HG03196 (cell line): Measurements from ENCODE around the gene SIL1.
"Not testable (repeated sequence)": the region's sequence is repeated elsewhere in the genome, so short reads cannot be mapped to it uniquely, and the experiment has no call there.

ENCODE experiments used
- ATAC-seq: cut with Tn5 transposase; IDR thresholded peaks from one replicate; pipeline ENCODE4 v1.9.1; 2021; ENCODE audit not compliant: unreplicated experiment

Gene SIL1

GRCh38 chr5:139076111-139076510 lies 122.1 kb downstream of the SIL1 start:
- no peak for ATAC-seq

- no peak for ATAC-seq
These were observed 122.8 kb downstream of the SIL1 start for GRCh38 chr5:139075066-139076050.

- not testable (repeated sequence) for ATAC-seq
These were observed 124.2 kb downstream of the SIL1 start for GRCh38 chr5:139073956-139074355.

- no peak for ATAC-seq
These were observed 129.5 kb downstream of the SIL1 start for GRCh38 chr5:139068494-139069151.

- ATAC-seq, result no peak
These were observed 130.1 kb downstream of the SIL1 start for GRCh38 chr5:139068060-139068459.

GRCh38 chr5:139065306-139065705 lies 132.9 kb downstream of the SIL1 start:
- no peak for ATAC-seq

- no peak for ATAC-seq
These were observed 133.6 kb downstream of the SIL1 start for GRCh38 chr5:139064613-139065012.

- no peak for ATAC-seq
These were observed 134.5 kb downstream of the SIL1 start for GRCh38 chr5:139063664-139064054.

GRCh38 chr5:139062910-139063663 lies 135.1 kb downstream of the SIL1 start:
- ATAC-seq, result no peak

GRCh38 chr5:139061856-139062255 lies 136.3 kb downstream of the SIL1 start:
- ATAC-seq, result no peak

GRCh38 chr5:139061274-139061673 lies 136.9 kb downstream of the SIL1 start:
- no peak for ATAC-seq

- no peak for ATAC-seq
These were observed 140.0 kb downstream of the SIL1 start for GRCh38 chr5:139058121-139058520.

- ATAC-seq, result not testable (repeated sequence)
These were observed 140.9 kb downstream of the SIL1 start for GRCh38 chr5:139057045-139057939.

GRCh38 chr5:139052975-139053374 lies 145.2 kb downstream of the SIL1 start:
- no peak for ATAC-seq

GRCh38 chr5:139051392-139051791 lies 146.8 kb downstream of the SIL1 start:
- ATAC-seq, result no peak

- no peak for ATAC-seq
These were observed 147.7 kb downstream of the SIL1 start for GRCh38 chr5:139050432-139050831.

- no peak for ATAC-seq
These were observed 148.4 kb downstream of the SIL1 start for GRCh38 chr5:139049780-139050179.

- no peak for ATAC-seq
These were observed 151.6 kb downstream of the SIL1 start for GRCh38 chr5:139046551-139046950.

GRCh38 chr5:139043157-139043905 lies 154.8 kb downstream of the SIL1 start:
- no peak for ATAC-seq

GRCh38 chr5:139040081-139040480 lies 158.1 kb downstream of the SIL1 start:
- ATAC-seq, result no peak
